AG10803 (cell line): Measurements from ENCODE around the gene JMY.
A peak's percentile ranks its signal among the peaks of the same experiment; 100 is the strongest.

ENCODE experiments used
- DNase-seq: peaks from one replicate; pipeline ENCODE4 v3.0.0; 2010; ENCODE audit warnings: low read depth
- H3K4me3 ChIP-seq: 2 replicates; pipeline ENCODE4 v1.5.1; 2011; ENCODE audit warnings: mild to moderate bottlenecking, low read length, control low read depth
- TF ChIP-seq, protein P1 (sequence below): conservative IDR thresholded peaks from 2 replicates; pipeline ENCODE4 v1.5.1; 2011; ENCODE audit warnings: mild to moderate bottlenecking, low read length, control low read depth, inconsistent platforms

The JMY gene

DNA sequence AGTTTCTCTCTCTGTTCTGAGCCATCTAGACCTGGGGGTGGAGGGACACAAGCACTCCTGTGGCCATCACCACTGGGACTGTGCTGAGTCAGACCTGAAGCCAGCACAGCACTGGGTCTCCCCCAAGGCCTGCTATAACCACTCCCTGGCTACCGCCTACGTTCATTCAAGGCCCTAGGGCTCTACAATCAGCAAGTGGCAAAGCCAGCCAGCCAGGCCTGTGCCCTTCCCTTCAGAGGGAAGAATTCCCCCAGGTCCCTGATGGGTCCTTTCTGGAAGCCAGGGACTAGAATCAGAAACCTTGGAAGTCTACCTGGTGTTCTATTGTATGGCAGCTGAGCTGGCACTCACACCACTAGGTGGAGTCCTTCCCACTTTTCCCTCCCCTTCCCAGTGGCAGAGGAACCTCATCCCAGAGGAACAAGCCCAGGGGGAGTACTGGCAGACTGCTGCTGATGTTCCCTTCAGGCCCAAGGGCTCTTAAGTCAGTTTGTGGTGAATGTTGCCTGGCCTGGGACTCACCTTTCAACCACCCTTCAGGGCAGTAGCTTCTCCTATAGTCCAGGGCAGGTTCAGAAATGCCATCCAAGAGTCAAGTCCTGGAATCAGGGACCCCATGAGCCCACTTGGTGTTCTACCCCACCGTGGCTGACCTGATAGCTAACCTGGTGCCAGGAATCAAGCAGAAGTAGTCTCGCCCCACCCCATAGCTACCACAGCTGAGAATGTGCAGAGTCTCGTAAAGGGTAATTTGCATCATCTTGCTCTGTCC lies 20.0 kb downstream of the JMY start:
- peak; percentile 32 for DNase-seq
- TF ChIP-seq, protein P1, sequence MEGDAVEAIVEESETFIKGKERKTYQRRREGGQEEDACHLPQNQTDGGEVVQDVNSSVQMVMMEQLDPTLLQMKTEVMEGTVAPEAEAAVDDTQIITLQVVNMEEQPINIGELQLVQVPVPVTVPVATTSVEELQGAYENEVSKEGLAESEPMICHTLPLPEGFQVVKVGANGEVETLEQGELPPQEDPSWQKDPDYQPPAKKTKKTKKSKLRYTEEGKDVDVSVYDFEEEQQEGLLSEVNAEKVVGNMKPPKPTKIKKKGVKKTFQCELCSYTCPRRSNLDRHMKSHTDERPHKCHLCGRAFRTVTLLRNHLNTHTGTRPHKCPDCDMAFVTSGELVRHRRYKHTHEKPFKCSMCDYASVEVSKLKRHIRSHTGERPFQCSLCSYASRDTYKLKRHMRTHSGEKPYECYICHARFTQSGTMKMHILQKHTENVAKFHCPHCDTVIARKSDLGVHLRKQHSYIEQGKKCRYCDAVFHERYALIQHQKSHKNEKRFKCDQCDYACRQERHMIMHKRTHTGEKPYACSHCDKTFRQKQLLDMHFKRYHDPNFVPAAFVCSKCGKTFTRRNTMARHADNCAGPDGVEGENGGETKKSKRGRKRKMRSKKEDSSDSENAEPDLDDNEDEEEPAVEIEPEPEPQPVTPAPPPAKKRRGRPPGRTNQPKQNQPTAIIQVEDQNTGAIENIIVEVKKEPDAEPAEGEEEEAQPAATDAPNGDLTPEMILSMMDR = peak; percentile 69
- H3K4me3 ChIP-seq = no peak overlapping the region

DNA sequence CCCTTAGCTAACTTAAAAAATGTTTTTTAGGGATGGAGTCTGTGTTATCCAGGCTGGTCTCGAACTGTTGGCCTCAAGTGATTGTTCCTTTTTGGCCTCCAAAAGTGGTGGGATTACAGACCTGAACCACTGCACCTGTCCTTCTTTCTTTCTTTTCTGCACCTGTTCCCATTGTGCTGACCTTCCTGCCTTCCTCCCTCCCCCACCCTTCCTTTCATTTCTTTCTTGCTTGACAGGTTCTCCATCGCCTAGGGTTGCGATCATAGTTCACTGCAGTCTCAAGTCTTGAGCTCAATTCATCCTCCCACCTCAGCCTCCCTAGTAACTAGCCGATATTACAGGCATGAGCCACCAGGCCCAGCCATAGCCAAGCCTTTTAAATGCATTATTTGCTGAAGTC lies 20.6 kb downstream of the JMY start:
- DNase-seq = no peak
- TF ChIP-seq, protein P1 = no peak
- no peak overlapping the region for H3K4me3 ChIP-seq

DNA sequence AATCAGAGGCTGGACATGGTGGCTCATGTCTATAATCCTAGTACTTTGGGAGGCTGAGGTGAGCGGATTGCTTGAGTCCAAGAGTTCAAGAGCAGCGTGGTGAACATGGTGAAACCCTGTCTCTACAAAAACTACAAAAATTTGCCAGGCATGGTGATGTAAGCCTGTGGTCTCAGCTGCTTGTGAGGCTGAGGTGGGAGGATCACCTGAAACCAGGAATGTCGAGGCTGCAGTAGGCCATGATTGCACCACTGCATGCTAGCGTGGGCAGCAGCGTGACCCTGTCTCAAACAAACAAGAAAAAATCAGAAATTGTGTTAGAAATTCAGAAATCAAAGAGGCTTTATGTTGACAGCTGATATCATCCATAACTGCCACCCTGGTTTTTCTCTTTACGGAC lies 21.4 kb downstream of the JMY start:
- TF ChIP-seq, protein P1 = no peak

DNA sequence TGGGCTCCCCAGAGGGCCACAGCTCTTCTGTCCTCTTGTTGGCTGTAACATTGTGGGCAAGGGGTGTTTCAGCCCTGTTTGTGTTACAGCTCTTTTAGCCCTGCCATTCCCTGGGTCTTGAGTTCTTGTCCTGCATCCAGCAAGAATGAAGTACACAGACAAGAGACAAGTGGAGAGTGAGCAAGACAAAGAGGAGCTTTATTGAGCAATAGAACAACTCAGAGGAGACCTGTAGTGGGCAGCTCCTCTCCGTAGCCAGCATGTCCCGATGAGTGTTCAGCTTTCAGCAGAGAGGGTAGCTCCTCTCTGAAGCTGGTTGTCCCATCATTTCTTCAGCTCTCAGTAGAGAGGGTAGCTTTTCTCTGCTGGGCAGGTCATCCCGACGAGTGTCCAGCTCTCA lies 22.9 kb downstream of the JMY start:
- TF ChIP-seq, protein P1 = no peak
- no peak for DNase-seq
- no peak overlapping the region for H3K4me3 ChIP-seq

More for the DNA sequence above, 21.4 kb downstream of the JMY start:
- no peak overlapping the region for H3K4me3 ChIP-seq
- no peak for DNase-seq

DNA sequence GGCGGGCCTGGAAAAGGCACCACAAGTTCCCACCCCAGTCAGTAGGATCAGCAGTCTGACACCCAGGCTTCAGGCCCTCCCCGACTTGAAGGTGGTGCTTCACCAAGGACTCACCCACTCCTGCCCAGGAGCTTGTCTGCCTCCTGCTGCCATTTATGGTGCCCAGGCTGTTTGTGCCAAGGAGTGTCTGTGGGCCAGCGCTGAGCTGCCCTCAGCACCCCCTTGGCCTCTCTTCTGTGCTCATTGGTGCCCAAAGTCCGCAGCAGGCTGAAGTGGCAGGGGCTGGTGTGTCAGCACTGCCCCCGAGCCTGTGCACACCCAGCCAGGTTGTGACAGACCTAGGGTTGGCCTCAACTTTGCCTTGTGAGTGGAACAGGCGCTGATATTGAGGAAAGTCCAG lies 23.5 kb downstream of the JMY start:
- DNase-seq = no peak
- no peak overlapping the region for H3K4me3 ChIP-seq
- TF ChIP-seq, protein P1 = no peak

DNA sequence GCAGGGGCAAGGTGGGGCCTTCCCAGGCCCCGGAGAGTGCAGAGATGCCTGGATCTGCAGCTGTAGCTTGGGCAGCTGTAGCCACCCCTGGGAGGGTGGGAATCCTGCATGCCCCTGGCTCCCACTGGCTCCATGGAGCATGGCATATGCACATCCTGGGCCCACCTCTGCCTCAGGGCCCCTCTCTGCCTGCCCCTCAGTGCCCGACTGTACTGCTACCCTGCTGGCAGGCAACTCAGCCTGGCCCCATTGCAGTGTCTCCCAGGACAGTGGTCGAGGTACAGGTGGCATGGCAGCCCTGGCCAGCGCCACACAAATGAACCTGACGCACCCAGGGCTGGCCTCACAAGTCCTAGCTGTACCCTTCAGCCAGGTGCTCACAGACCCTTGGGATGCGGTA lies 23.9 kb downstream of the JMY start:
- TF ChIP-seq, protein P1 = no peak
- no peak overlapping the region for H3K4me3 ChIP-seq
- no peak for DNase-seq

DNA sequence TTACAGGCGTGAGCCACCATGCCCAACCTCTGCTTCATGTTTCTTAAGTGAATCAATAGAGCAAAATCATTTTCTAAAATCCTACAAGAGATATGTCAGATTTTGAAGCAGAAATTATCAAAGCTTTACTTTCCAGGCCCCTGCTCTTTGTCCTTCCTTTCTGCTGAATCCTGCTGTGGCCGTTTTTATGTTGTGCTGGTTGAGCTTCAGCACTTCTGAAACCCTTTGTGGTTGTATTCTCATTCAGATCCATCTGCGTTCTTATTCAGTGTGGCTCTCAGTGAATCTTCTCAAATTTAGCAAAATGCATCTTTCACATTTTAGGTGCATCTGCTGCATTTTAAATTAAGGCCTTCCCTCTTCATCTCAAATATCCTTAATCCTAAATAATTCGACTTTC lies 26.0 kb downstream of the JMY start:
- no peak for DNase-seq
- TF ChIP-seq, protein P1 = no peak
- no peak overlapping the region for H3K4me3 ChIP-seq
